ENCODE measurements around the gene FAM186B.

DNA sequence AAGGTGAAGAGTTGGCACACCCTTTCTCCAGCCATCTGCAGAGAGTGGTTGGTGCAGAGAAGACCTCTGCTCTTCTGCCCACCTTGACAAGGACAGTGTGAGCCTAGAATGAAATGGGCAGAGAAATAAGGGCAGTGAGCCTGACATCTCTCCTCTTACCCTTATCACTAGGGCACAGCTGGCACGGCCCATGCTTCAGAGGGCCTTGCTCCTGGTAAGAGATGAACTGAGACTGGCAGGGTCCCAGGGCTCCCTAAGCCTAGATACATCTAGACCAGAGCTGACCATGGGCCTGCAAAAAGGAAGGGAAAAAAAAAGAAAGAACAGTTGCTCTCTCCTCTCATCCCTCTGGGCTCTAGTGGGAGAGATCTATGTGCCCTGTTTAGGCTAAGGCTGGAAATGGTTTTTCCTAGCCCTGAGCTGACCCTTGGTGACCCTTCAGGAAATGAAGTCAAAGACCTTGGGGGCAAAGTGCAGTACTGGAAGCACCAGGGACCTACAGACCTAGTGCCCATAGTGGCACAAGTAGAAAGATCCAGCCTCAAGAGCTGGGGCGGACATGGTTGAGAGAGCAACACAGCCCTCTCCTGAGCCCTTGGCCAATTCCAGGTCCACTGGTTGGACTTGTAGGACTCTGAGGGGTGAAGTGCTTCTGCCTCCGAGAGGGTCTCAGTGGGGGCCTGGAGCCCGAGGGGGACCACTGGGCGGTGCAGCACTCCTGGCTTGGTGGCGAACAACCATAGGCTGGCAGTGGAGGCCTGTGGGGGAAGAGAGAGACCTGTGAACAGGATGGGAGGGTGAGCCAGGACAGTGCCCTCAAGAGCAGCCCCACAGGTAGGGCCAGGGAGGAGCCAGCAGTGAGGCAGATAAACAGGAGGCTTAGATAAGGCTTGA is 40.0 kb upstream of the FAM186B start:
- TF ChIP-seq, protein P1, sequence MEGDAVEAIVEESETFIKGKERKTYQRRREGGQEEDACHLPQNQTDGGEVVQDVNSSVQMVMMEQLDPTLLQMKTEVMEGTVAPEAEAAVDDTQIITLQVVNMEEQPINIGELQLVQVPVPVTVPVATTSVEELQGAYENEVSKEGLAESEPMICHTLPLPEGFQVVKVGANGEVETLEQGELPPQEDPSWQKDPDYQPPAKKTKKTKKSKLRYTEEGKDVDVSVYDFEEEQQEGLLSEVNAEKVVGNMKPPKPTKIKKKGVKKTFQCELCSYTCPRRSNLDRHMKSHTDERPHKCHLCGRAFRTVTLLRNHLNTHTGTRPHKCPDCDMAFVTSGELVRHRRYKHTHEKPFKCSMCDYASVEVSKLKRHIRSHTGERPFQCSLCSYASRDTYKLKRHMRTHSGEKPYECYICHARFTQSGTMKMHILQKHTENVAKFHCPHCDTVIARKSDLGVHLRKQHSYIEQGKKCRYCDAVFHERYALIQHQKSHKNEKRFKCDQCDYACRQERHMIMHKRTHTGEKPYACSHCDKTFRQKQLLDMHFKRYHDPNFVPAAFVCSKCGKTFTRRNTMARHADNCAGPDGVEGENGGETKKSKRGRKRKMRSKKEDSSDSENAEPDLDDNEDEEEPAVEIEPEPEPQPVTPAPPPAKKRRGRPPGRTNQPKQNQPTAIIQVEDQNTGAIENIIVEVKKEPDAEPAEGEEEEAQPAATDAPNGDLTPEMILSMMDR (IDR thresholded peaks at IDR 0.05) = no peak
- TF ChIP-seq EZH2 (IDR thresholded peaks at IDR 0.05) = no peak
